IPS DF 4.7 (cell line): ENCODE data around the gene ROR2.

Experiments
- DNase-seq: peaks from one replicate; pipeline ENCODE4 v3.0.0-alpha.2; 2013; ENCODE audit warnings: low spot score; ENCODE audit errors: extremely low read depth

The ROR2 gene

GRCh38 chr9:91948597-91949391 lies 1.2 kb downstream of the ROR2 start:
- DNase-seq = no peak

GRCh38 chr9:91948101-91948596 lies 1.9 kb downstream of the ROR2 start:
- DNase-seq = no peak

- no peak for DNase-seq
Observed at GRCh38 chr9:91946653-91947488, 3.2 kb downstream of the ROR2 start.

GRCh38 chr9:91946196-91946595 lies 3.8 kb downstream of the ROR2 start:
- no peak for DNase-seq

- DNase-seq = no peak
Observed at GRCh38 chr9:91945277-91946085, 4.5 kb downstream of the ROR2 start.

GRCh38 chr9:91944711-91945110 lies 5.3 kb downstream of the ROR2 start:
- no peak for DNase-seq

GRCh38 chr9:91943478-91944470 lies 6.3 kb downstream of the ROR2 start:
- DNase-seq = no peak

- DNase-seq = no peak
Observed at GRCh38 chr9:91942201-91942600, 7.8 kb downstream of the ROR2 start.

GRCh38 chr9:91939978-91940377 lies 10.1 kb downstream of the ROR2 start:
- no peak for DNase-seq

GRCh38 chr9:91937727-91938126 lies 12.3 kb downstream of the ROR2 start:
- DNase-seq = no peak

- DNase-seq = no peak
Observed at GRCh38 chr9:91937056-91937455, 13.0 kb downstream of the ROR2 start.

- DNase-seq = no peak
Observed at GRCh38 chr9:91935805-91936514, 14.1 kb downstream of the ROR2 start.

- no peak for DNase-seq
Observed at GRCh38 chr9:91935066-91935749, 14.8 kb downstream of the ROR2 start.

GRCh38 chr9:91934654-91935053 lies 15.4 kb downstream of the ROR2 start:
- DNase-seq = no peak

GRCh38 chr9:91933556-91934352 lies 16.3 kb downstream of the ROR2 start:
- DNase-seq = no peak

- DNase-seq = no peak
Observed at GRCh38 chr9:91930475-91930874, 19.6 kb downstream of the ROR2 start.

- DNase-seq = no peak
Observed at GRCh38 chr9:91929331-91929730, 20.7 kb downstream of the ROR2 start.

- DNase-seq = no peak
Observed at GRCh38 chr9:91927922-91928510, 22.0 kb downstream of the ROR2 start.
